GM19099 (cell line): ENCODE results near the gene MCEMP1.
A peak's percentile ranks its signal among the peaks of the same experiment; 100 is the strongest.

Experiments used
- POLR2A ChIP-seq: IDR thresholded peaks from 3 replicates; pipeline ENCODE4 v1.6.1; 2011; ENCODE audit warnings: low read depth; ENCODE audit not compliant: insufficient read length; ENCODE audit errors: extremely low read depth

Gene MCEMP1

DNA sequence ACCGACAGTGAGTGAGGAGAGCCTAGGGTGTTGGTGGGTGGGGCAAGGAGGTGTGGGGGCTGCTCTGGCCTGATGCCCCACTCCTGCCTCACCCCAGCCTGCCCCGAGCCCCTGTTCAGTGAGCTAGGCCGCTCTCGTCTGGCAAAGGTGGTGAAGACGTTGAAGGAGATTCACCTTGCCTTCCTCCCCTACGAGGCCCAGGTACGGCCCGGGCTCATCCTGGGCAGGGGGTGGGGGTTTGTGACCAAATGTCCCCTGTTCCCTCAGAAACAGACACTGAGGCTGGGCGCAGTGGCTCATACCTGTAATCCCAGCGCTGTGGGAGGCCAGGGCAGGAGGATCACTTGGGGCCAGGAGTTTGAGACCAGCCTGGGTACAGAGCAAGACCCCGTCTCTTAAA lies 36.1 kb upstream of the MCEMP1 start:
- no peak for TF ChIP-seq POLR2A

DNA sequence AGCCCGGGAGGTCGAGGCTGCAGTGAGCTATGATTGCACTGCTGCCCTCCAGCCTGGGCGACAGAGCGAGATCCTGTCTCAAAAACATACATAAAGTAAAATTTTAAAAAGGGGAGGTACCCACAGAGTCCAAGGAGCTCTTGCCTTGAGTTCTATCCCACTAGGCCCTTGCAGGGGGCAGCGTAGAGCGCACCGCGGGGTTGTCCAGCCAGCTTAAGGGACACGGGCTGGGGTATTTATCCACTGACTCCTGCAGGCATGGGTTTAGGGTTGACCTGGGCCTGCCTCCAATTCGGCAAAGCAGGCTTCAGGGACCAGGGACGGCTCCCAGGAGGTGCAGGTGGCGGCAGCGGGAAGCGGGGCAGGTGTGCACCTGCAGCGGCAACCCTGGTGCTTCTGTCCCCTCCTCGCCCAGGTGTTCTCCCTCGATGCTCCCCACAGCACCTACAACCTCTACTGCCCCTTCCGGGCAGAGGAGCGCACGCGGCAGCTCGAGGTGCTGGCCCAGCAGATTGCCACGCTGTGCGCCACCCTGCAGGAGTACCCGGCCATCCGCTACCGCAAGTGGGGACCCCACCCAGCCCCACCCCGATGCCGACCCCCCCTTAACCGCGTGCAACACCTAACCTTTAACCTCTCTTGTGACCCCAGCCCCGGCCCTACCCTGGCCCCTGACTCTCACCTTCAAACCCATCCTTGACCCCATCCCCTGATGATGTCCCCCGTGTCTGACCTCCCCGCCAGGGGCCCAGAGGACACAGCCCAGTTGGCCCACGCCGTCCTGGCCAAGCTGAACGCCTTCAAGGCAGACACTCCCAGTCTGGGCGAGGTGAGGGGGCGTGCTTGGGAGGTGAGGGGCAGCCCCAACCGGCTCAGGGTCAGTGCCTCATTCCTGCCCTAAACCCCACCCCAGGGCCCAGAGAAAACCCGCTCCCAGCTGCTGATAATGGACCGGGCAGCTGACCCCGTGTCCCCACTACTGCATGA lies 35.3 kb upstream of the MCEMP1 start:
- no peak for TF ChIP-seq POLR2A

DNA sequence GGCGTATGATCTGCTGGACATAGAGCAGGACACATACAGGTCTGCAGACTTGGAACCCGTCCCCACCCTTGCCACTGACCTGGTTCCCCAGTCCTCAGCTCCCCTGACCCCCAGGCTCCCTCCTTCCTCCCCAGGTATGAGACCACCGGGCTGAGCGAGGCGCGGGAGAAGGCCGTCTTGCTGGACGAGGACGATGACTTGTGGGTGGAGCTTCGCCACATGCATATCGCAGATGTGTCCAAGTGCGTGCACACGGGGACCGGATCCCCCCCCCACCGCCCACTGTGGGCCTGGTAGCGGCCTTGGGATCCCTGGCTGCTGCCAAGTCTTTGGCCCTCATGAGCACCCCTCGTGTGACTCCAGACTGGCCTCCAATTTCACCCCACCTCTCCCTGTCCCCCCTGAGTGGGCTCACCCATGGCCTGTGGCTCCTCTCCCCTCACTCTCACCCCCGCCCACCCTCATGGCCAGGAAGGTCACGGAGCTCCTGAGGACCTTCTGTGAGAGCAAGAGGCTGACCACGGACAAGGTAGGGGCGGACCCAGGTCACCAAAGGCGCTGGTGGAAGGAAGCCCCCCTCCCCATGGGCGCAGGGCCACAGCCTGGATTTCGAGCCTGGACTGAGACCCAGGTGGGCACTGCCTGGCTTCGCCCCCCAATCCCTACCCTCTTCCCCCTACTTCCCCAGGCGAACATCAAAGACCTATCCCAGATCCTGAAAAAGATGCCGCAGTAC lies 34.4 kb upstream of the MCEMP1 start:
- TF ChIP-seq POLR2A: no peak

DNA sequence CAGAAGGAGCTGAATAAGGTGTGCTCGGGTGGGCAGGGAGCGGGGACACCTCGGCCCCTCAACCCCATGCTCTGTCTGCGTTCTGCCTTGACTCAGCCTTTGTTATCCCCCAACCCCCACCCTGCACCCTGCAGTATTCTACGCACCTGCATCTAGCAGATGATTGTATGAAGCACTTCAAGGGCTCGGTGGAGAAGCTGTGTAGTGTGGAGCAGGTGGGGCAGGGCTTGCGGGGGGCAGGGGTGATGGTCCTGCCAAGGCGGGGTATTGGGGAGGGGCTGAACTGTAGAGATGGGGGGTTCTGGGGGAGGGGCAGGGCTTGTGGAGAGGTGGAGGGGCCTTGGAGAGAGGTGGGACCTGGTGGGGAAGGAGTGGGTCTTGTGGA lies 33.9 kb upstream of the MCEMP1 start:
- no peak for TF ChIP-seq POLR2A

DNA sequence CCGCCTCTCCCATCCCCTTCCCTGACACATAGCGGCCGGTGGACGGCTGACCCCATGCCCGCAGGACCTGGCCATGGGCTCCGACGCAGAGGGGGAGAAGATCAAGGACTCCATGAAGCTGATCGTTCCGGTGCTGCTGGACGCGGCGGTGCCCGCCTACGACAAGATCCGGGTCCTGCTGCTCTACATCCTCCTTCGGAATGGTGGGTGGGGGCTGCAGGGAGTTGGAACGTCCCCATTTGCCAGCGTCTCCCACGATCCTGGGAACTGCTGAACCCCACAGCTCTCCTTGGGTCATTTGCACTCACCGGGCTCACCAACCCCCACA lies 32.4 kb upstream of the MCEMP1 start:
- no peak for TF ChIP-seq POLR2A

DNA sequence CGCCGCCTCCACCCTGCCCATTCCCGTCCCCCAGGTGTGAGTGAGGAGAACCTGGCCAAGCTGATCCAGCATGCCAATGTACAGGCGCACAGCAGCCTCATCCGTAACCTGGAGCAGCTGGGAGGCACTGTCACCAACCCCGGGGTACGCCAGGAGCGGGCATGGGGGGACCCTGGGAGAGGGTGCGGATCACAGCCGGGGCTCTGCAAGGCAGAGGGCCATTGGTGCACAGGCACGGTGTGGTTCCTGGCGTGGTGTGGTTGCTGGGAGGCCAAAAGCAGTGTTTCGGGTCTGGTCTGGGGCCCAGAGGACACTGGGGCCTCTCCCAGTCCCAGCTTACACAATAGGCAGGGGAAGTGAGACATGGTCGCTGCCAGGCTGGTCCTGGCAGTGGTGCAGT lies 31.7 kb upstream of the MCEMP1 start:
- no peak for TF ChIP-seq POLR2A

DNA sequence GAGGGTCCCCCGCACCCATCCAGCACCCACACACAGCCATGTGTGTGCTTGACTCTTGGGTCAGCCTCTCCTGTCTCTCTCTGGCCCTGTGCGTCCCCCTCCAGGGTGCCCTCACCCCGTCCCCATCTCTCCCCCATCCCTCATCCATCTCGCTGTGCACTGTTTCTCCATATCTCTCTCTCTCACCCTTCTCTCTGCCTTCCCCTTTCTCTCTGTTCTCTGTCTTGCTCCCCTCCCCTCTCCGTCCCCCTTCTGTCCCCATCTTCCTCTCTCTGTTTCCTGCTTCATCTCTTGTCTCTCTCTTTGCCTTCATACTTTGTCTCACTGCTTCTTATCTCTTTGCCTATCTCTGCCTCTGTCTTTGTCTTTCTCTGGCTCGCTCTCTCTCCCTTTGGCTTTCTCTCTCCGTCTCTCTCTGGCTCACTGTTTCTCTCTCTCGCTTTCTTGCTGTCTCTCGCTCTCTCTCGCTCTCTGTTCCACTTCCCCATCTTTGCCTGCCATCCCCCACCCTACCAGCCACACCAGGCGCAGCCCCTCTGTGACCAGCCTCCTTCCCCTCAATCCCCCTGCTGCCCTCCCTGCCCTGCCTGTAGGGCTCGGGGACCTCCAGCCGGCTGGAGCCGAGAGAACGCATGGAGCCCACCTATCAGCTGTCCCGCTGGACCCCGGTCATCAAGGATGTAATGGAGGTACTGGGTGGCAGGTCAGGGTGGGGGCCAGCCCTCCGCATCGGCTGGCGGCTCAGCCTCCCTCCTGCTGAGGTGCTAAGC lies 31.0 kb upstream of the MCEMP1 start:
- TF ChIP-seq POLR2A: no peak

DNA sequence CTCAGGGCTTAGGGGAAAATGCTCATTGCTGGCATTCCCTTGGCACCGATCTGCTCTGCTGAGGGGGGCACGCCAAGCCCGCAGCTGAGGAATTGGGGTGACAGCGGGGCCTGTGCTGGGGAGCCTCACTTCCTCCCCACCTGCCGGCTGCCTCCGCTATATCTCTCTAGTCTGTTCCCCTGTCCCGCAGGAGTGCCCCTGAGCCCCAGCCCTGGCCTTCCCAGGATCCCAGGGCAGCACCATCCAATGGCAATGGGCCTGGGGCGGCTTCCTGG lies 30.5 kb upstream of the MCEMP1 start:
- no peak for TF ChIP-seq POLR2A

DNA sequence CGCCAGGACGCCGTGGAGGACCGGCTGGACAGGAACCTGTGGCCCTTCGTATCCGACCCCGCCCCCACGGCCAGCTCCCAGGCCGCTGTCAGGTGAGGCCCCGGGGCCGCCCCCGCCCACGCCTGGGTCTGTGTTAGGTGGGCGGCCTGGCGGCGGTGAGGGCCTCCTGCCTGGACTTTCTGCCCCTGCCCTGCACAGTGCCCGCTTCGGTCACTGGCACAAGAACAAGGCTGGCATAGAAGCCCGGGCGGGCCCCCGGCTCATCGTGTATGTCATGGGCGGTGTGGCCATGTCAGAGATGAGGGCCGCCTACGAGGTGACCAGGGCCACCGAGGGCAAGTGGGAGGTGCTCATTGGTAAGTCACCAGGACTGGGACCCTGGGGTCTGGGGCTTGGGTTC lies 29.7 kb upstream of the MCEMP1 start:
- no peak for TF ChIP-seq POLR2A

DNA sequence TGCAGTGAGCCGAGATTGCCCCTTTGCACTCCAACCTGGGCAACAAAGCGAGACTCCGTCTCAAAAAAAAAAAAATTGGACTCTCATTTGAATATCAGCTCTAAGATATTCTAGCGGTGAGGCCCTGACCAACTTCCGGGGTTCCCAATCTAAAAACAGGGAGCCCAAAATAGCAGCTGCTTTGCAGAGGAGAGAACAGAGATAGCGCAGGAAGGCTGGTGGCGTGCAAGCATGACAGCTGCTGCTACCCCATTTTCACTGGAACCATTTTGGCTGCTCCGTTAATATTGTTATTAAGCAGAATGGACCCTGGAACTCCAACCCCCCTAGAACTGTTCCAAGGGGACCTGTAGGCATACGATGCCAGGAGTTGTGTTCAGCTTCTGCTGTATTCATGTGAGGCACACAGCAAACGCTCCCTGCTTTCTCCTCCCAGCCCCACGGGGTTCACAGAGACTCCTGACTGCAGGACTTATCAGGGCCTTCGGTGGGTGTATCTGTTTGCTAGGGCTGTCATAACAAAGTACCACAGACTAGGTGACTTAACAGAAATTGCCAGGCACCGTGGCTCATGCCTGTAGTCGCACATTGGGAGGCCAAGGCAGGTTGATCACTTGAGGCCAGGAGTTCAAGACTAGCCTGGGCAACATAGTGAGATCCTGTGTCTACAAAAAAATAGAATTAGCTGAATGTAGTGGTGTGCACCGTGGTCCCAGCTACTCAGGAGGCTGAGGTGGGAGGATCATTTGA lies 28.4 kb upstream of the MCEMP1 start:
- TF ChIP-seq POLR2A: no peak

DNA sequence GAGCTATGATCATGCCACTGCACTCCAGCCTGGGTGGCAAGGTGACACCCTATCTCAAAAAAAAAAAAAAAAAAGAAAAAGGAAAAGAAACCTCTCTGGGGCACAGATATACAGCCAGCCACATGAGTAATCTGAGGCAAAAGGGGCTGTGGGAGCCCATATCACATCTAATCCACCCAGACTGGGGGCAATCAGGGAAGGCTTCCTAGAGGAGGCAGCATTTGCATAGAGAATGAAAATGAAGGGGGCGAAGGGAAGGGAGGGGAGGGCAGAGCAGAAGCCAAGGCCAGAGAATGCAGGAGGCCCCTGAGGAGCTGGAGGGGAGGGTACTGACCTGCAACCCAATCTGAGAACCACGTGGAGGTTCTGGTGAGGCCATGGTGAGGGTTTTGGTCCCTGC lies 26.7 kb upstream of the MCEMP1 start:
- TF ChIP-seq POLR2A: no peak

DNA sequence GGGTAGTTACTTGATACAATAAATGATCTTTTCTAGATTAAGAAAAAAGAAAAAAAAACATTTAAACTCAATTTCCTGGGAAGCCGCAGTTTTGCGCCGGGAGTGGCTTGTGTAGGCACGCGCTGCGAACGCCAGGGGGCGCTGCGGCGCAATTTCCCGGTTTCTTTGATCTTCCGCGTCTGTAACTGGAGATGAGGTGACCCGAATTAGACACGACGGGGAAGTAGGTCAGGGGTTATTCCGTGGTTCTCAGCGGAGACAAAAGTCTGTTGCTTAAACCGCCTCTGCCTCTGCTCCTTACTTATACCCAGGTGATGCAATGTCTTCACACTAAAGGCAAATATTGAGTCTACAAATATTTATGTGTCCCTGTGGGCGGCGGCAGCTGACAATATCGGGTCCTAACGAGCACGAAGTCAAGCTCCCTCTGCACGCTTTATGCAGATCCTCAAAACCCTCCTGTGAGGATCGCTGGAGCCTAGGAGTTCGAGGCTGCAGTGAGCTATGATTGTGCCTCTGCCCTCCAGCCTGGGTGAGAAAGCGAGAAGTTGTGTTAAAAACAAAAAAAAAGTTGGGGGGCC lies 24.7 kb upstream of the MCEMP1 start:
- TF ChIP-seq POLR2A: no peak

DNA sequence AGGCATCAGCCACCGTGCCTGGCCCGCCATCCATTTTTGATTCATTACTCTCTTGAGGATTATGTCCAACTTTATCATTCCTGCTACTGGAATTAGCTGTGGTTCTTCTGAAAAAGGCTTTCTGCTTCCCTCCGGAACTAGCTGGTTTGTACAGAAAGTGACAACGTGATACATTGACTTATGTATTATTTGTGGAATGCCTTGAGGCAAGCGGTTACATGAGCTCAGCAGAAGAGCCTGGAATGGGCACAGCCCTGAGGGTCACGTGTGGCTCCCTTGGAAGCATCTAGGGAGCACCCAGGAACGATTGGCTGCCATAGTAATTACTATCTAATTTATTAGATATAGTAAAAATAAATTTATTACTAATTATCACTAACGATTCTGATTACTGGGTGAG lies 22.5 kb upstream of the MCEMP1 start:
- no peak for TF ChIP-seq POLR2A

DNA sequence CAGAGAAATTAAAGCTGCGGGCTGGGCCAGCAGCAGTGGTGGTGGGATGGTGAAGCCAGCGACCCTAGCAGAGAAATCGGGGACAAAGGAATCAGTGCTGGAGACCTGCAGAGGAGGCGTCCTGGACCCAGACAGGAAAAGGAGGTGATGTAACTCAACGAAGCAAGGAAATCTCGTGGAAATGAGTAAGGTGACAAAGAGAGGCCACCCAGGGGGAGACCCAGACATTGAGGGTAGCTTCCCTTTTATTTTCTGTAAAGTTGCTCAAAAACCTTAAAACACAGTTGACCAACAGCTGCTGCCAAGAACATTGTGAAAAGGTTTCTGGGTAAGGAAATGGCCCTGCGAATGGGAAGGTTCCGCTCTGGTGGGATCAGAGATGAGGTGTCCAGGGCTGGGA lies 21.3 kb upstream of the MCEMP1 start:
- TF ChIP-seq POLR2A: no peak

DNA sequence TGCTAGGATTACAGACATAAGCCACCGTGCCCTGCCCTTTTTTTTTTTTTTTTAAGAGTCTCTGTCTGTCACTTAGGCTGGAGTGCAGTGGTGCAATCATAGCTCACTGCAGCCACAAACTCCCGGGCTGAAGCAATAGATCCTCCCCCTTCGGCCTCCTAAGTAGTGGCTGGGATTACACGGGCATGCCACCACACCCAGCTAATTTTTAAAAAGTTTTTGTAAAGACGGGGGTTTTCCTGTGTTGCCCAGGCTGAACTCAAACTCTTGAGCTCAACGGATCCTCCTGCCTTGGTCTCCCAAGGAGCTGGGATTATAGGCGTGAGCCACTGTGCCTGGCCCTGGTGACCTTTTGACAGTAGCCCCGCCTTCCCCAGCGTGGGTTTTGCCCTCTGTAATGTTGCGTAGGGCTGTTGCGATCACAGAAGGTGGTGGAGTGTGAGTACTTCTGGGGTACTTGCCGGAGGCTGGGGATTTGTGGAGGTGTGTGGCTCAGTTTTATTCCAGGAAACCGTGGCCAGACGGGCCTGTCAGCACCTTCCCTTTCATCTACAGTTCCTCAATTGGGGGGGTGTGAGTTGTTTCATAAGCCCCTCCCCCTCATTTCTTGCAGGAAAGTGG lies 19.6 kb upstream of the MCEMP1 start:
- no peak for TF ChIP-seq POLR2A

DNA sequence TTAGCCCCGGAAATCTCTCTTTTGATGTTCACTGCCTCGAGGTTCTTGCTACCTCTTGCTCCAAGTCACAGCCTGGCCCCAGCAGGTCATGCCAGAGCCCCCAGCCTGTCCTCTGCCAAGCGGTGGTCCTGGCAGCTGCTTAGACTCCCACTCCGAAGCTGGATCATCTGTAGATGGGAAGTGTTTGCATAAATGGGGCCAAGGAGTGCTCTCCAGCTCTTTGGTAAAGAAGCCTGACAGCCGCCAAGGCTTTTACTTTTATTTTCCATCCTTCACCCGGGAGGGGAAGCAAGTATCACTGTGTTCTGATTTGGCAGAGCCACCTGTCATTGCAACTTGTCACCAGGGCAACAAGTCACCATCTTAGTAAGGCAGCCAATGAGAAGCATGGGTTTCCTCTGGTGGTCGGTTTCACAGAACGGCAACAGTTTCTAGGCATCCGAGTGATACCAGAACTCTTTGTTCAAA lies 18.6 kb upstream of the MCEMP1 start:
- peak; percentile 32 for TF ChIP-seq POLR2A
